ENCODE results near the gene B2M.
"Not testable (repeated sequence)": the region's sequence is repeated elsewhere in the genome, so short reads cannot be mapped to it uniquely, and the experiment has no call there.

The B2M gene

GRCh38 chr15:44700676-44701075 is 10.6 kb upstream of the B2M start:
- DNase-seq = not testable (repeated sequence)

- DNase-seq = no peak
These were observed 5.3 kb upstream of the B2M start for GRCh38 chr15:44705986-44706385.

GRCh38 chr15:44706401-44706800 is 4.9 kb upstream of the B2M start:
- no peak for DNase-seq

GRCh38 chr15:44706946-44707636 is 4.2 kb upstream of the B2M start:
- DNase-seq = no peak

- no peak for DNase-seq
These were observed 851 bp upstream of the B2M start for GRCh38 chr15:44710236-44711095.

GRCh38 chr15:44711743-44712345 is 527 bp downstream of the B2M start:
- no peak for DNase-seq

DNA sequence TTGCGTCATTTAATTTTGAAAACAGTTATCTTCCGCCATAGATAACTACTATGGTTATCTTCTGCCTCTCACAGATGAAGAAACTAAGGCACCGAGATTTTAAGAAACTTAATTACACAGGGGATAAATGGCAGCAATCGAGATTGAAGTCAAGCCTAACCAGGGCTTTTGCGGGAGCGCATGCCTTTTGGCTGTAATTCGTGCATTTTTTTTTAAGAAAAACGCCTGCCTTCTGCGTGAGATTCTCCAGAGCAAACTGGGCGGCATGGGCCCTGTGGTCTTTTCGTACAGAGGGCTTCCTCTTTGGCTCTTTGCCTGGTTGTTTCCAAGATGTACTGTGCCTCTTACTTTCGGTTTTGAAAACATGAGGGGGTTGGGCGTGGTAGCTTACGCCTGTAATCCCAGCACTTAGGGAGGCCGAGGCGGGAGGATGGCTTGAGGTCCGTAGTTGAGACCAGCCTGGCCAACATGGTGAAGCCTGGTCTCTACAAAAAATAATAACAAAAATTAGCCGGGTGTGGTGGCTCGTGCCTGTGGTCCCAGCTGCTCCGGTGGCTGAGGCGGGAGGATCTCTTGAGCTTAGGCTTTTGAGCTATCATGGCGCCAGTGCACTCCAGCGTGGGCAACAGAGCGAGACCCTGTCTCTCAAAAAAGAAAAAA is 1.2 kb downstream of the B2M start:
- peak in 1 of 2 experiments; percentile 13 for DNase-seq

DNA sequence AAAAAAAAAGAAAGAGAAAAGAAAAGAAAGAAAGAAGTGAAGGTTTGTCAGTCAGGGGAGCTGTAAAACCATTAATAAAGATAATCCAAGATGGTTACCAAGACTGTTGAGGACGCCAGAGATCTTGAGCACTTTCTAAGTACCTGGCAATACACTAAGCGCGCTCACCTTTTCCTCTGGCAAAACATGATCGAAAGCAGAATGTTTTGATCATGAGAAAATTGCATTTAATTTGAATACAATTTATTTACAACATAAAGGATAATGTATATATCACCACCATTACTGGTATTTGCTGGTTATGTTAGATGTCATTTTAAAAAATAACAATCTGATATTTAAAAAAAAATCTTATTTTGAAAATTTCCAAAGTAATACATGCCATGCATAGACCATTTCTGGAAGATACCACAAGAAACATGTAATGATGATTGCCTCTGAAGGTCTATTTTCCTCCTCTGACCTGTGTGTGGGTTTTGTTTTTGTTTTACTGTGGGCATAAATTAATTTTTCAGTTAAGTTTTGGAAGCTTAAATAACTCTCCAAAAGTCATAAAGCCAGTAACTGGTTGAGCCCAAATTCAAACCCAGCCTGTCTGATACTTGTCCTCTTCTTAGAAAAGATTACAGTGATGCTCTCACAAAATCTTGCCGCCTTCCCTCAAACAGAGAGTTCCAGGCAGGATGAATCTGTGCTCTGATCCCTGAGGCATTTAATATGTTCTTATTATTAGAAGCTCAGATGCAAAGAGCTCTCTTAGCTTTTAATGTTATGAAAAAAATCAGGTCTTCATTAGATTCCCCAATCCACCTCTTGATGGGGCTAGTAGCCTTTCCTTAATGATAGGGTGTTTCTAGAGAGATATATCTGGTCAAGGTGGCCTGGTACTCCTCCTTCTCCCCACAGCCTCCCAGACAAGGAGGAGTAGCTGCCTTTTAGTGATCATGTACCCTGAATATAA is 2.0 kb downstream of the B2M start:
- no peak for DNase-seq

- DNase-seq = no peak
These were observed 4.0 kb downstream of the B2M start for GRCh38 chr15:44715142-44715796.

DNA sequence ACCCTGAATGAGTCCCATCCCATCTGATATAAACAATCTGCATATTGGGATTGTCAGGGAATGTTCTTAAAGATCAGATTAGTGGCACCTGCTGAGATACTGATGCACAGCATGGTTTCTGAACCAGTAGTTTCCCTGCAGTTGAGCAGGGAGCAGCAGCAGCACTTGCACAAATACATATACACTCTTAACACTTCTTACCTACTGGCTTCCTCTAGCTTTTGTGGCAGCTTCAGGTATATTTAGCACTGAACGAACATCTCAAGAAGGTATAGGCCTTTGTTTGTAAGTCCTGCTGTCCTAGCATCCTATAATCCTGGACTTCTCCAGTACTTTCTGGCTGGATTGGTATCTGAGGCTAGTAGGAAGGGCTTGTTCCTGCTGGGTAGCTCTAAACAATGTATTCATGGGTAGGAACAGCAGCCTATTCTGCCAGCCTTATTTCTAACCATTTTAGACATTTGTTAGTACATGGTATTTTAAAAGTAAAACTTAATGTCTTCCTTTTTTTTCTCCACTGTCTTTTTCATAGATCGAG is 4.5 kb downstream of the B2M start:
- DNase-seq = no peak

DNA sequence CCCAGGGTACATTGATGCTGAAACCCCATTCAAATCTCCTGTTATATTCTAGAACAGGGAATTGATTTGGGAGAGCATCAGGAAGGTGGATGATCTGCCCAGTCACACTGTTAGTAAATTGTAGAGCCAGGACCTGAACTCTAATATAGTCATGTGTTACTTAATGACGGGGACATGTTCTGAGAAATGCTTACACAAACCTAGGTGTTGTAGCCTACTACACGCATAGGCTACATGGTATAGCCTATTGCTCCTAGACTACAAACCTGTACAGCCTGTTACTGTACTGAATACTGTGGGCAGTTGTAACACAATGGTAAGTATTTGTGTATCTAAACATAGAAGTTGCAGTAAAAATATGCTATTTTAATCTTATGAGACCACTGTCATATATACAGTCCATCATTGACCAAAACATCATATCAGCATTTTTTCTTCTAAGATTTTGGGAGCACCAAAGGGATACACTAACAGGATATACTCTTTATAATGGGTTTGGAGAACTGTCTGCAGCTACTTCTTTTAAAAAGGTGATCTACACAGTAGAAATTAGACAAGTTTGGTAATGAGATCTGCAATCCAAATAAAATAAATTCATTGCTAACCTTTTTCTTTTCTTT is 5.8 kb downstream of the B2M start:
- no peak for DNase-seq

- no peak for DNase-seq
These were observed 7.0 kb downstream of the B2M start for GRCh38 chr15:44718180-44718926.

DNA sequence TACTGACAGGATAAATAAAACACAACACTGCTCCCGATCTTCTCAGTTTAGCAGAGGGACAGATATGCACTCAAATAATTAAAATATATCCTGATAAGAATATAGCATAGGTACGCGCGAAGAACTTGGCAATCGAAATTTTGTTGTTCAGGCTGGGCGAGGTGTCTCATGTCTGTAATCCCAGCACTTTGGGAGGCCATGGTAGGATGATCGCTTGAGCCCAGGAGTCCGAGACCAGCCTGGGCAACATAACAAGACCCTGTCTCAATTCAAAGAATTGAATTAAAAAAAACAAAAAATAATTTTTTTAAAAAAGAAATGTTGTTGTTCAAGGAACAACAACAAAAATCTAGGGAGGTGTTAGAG is 7.6 kb downstream of the B2M start:
- DNase-seq = no peak

DNA sequence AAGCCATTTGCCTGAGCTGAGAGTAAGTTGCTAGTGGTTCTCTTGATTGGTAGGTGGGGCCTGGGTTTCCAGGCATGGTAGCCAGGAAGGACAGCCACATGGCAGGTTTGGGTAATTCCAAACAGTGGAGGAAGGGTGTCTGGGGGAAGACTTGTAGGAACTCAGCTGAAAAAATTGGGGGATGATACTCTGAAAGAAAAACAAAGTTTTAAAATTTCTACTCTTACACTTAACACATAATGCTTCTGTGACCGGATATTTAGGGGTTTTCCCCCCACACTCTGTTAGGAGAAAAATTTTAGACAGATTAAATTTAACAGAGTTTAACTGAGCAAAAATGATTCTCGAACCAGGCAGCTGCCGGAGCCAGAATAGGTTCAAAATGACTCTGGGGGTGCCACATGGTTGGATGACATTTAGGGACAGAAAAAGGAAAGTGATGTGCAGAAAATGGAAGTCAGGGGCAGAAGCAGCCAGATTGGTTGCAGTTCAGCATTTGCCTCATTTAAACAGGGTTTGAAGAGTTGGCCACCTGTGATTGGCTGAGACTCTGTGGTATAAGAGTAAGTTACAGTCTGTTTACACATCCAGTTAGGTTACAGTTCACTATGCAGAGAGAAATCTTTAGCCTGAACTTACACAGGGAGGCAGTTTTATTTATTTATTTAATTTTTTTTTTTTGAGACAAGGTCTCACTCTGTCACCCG is 8.1 kb downstream of the B2M start:
- DNase-seq = no peak

DNA sequence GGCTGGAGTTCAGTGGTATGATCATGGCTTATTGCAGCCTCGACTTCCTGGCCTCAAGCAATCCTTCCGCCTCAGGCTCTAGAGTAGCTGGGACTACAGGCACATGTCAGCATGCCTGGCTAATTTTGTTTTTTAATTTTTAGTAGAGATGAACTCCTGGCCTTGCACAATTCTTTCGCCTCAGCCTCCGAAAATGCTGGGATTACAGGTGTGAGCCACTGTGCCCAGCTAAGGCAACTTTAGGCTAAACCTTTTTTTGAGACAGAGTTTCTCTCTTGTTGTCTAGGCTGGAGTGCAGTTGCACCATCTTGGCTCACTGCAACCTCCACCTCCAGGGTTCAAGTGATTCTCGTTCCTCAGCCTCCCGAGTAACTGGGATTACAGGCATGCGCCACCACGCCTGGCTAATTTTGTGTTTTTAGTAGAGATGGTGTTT is 8.7 kb downstream of the B2M start:
- not testable (repeated sequence) for DNase-seq

GRCh38 chr15:44720460-44721176 is 9.3 kb downstream of the B2M start:
- no peak for DNase-seq

GRCh38 chr15:44722011-44722410 is 10.7 kb downstream of the B2M start:
- no peak for DNase-seq

GRCh38 chr15:44726136-44726535 is 14.8 kb downstream of the B2M start:
- no peak for DNase-seq
